Measurements from ENCODE around the gene BHLHE40.

GRCh38 chr3:4996771-4997291, 17.6 kb downstream of the BHLHE40 start:
- peak; percentile 21 for TF ChIP-seq CTCF (IDR thresholded peaks at IDR 0.05; ENCODE audit: borderline replicate concordance, extremely low read depth, low read length, poor library complexity, severe bottlenecking)
- TF ChIP-seq EZH2 (IDR thresholded peaks at IDR 0.05; ENCODE audit: borderline replicate concordance, low read depth, low read length, severe bottlenecking) = no peak

Data from DND-41 (cell line).